HUES6 (cell line): ENCODE results near the gene PDZD4.

Source experiments
- H3K27ac ChIP-seq: 2 replicates; pipeline ENCODE4 v1.7.0; 2013; ENCODE audit warnings: low read depth, mild to moderate bottlenecking, low read length, inconsistent platforms
- H3K27me3 ChIP-seq: 2 replicates; pipeline ENCODE4 v1.6.1; 2013; ENCODE audit warnings: low read length; ENCODE audit not compliant: control insufficient read depth, insufficient read depth
- H3K36me3 ChIP-seq: 2 replicates; pipeline ENCODE4 v1.6.1; 2013; ENCODE audit warnings: low read length; ENCODE audit not compliant: control insufficient read depth, insufficient read depth
- H3K4me1 ChIP-seq: 2 replicates; pipeline ENCODE4 v1.6.1; 2013; ENCODE audit warnings: low read length; ENCODE audit not compliant: control insufficient read depth, insufficient read depth
- H3K4me3 ChIP-seq: 2 replicates; pipeline ENCODE4 v1.5.1; 2013; ENCODE audit warnings: low read depth, low read length
- H3K9ac ChIP-seq: one replicate; pipeline ENCODE4 v1.6.1; 2013; ENCODE audit warnings: mild to moderate bottlenecking, low read length
- H3K9me3 ChIP-seq: 2 replicates; pipeline ENCODE4 v1.6.1; 2013; ENCODE audit warnings: low read depth, low read length; ENCODE audit not compliant: control insufficient read depth, insufficient read depth

Gene PDZD4

GRCh38 chrX:153829799-153830639 lies at the start of gene PDZD4:
PDZD4 (minus strand) TSS chrX:153830544; CDS start chrX:153830298, 246 bp downstream.
- Histone ChIP-seq H3K36me3 (peaks cover 4% of the 10 kb centered on the region; the same call in 1 of the 2 replicates), H3K9ac (peak within 1 kb of the TSS; percentile 91), H3K4me1 (peaks cover 38% of the 10 kb centered on the region), H3K4me3 (peak within 1 kb of the TSS; percentile 86), H3K9me3 (peaks cover 11% of the 10 kb centered on the region; the same call in 1 of the 2 replicates), H3K27ac (peak within 1 kb of the TSS; percentile 67; the same call in 1 of the 2 replicates), H3K27me3 (peaks cover 43% of the 10 kb centered on the region; the same call in 1 of the 2 replicates)

GRCh38 chrX:153879741-153880439 lies 49.5 kb upstream of the PDZD4 start:
- H3K4me1 ChIP-seq, result peaks cover 75% of the 10 kb centered on the region
- peak overlapping the region; percentile 43 for H3K4me3 ChIP-seq
- H3K36me3 ChIP-seq, result no peaks in the 10 kb centered on the region
- H3K27me3 ChIP-seq, result peaks cover 39% of the 10 kb centered on the region
- H3K27ac ChIP-seq, result no peak overlapping the region
- H3K9ac ChIP-seq, result peak overlapping the region; percentile 1
- H3K9me3 ChIP-seq, result peaks cover 9% of the 10 kb centered on the region; the same call in 1 of the 2 replicates

GRCh38 chrX:153878969-153879653 lies 48.8 kb upstream of the PDZD4 start:
- H3K9me3 ChIP-seq, result peaks cover 9% of the 10 kb centered on the region; the same call in 1 of the 2 replicates
- peaks cover 75% of the 10 kb centered on the region for H3K4me1 ChIP-seq
- peaks cover 31% of the 10 kb centered on the region for H3K27me3 ChIP-seq
- no peak overlapping the region for H3K27ac ChIP-seq
- no peaks in the 10 kb centered on the region for H3K36me3 ChIP-seq
- peak overlapping the region; percentile 43 for H3K4me3 ChIP-seq
- peak overlapping the region; percentile 1 for H3K9ac ChIP-seq

- no peak overlapping the region for H3K27ac ChIP-seq
- peak overlapping the region; percentile 43; the same call in 1 of the 2 replicates for H3K4me3 ChIP-seq
- peaks cover 75% of the 10 kb centered on the region for H3K4me1 ChIP-seq
- H3K27me3 ChIP-seq, result peaks cover 25% of the 10 kb centered on the region
- peaks cover 9% of the 10 kb centered on the region; the same call in 1 of the 2 replicates for H3K9me3 ChIP-seq
- peak overlapping the region; percentile 27 for H3K9ac ChIP-seq
- H3K36me3 ChIP-seq, result no peaks in the 10 kb centered on the region
These were observed 48.0 kb upstream of the PDZD4 start for GRCh38 chrX:153878345-153878744.

- H3K27me3 ChIP-seq, result peaks cover 25% of the 10 kb centered on the region
- H3K27ac ChIP-seq, result no peak overlapping the region
- H3K36me3 ChIP-seq, result 0 out of 2 replicates have a peak, but pooled peaks cover 2% of the 10 kb centered on the region
- H3K9ac ChIP-seq, result peak overlapping the region; percentile 27
- peaks cover 9% of the 10 kb centered on the region; the same call in 1 of the 2 replicates for H3K9me3 ChIP-seq
- peaks cover 75% of the 10 kb centered on the region for H3K4me1 ChIP-seq
- H3K4me3 ChIP-seq, result peak overlapping the region; percentile 22; the same call in 1 of the 2 replicates
These were observed 47.4 kb upstream of the PDZD4 start for GRCh38 chrX:153877571-153878261.

GRCh38 chrX:153876112-153876491 lies 45.8 kb upstream of the PDZD4 start:
- Histone ChIP-seq H3K4me3 (peak overlapping the region; percentile 9; the same call in 1 of the 2 replicates), H3K27me3 (peaks cover 20% of the 10 kb centered on the region)

GRCh38 chrX:153875391-153876111 lies 45.2 kb upstream of the PDZD4 start:
- Histone ChIP-seq H3K9me3 (peaks cover 2% of the 10 kb centered on the region; the same call in 1 of the 2 replicates), H3K4me1 (peaks cover 54% of the 10 kb centered on the region), H3K36me3 (peaks cover 12% of the 10 kb centered on the region; the same call in 1 of the 2 replicates), H3K9ac (no peak overlapping the region), H3K27ac (no peak overlapping the region), H3K27me3 (peaks cover 15% of the 10 kb centered on the region), H3K4me3 (peak overlapping the region; percentile 34)

More at GRCh38 chrX:153876112-153876491, 45.8 kb upstream of the PDZD4 start:
- H3K36me3 ChIP-seq, result peaks cover 9% of the 10 kb centered on the region; the same call in 1 of the 2 replicates
- no peak overlapping the region for H3K9ac ChIP-seq
- H3K4me1 ChIP-seq, result peaks cover 59% of the 10 kb centered on the region
- H3K9me3 ChIP-seq, result peaks cover 4% of the 10 kb centered on the region; the same call in 1 of the 2 replicates
- H3K27ac ChIP-seq, result no peak overlapping the region

- Histone ChIP-seq H3K27me3 (peaks cover 7% of the 10 kb centered on the region; the same call in 1 of the 2 replicates), H3K4me1 (peaks cover 44% of the 10 kb centered on the region), H3K4me3 (no peak overlapping the region), H3K36me3 (peaks cover 21% of the 10 kb centered on the region), H3K9ac (no peak overlapping the region), H3K27ac (no peak overlapping the region), H3K9me3 (peaks cover 5% of the 10 kb centered on the region; the same call in 1 of the 2 replicates)
These were observed 44.2 kb upstream of the PDZD4 start for GRCh38 chrX:153874366-153875125.

GRCh38 chrX:153874085-153874365 lies 43.7 kb upstream of the PDZD4 start:
- Histone ChIP-seq H3K9ac (no peak overlapping the region), H3K27ac (no peak overlapping the region), H3K36me3 (peaks cover 26% of the 10 kb centered on the region), H3K4me3 (no peak overlapping the region), H3K27me3 (peaks cover 5% of the 10 kb centered on the region; the same call in 1 of the 2 replicates), H3K4me1 (peaks cover 41% of the 10 kb centered on the region), H3K9me3 (peaks cover 10% of the 10 kb centered on the region; the same call in 1 of the 2 replicates)
